Liver (tissue), 9 donors: ENCODE results near the gene CREBBP. TPM values are rescaled to one million over a fixed set of nuclear protein-coding genes. Genes with fewer than 3 reads are reported as not detected.

Source experiments
- DNase-seq: peaks from one replicate; pipeline ENCODE4 v3.0.0-alpha.2; 2017; ENCODE audit warnings: low spot score
- H3K27ac ChIP-seq, 2 donors: one replicate each; pipeline ENCODE4 v1.7.0; 2013; ENCODE audit warnings: inconsistent platforms in 2 of 2, low read length in 2 of 2, control low read depth in 1 of 2, low read depth in 1 of 2, mild to moderate bottlenecking in 1 of 2
- H3K27me3 ChIP-seq, 4 donors: one replicate each; pipeline versions ENCODE4 v1.6.1 to v1.7.0; 2013; ENCODE audit warnings: low read length in 3 of 4, inconsistent platforms in 1 of 4, mild to moderate bottlenecking in 1 of 4, moderate library complexity in 1 of 4; ENCODE audit not compliant: control insufficient read depth in 4 of 4, insufficient read depth in 4 of 4
- H3K36me3 ChIP-seq, 4 donors: one replicate each; pipeline versions ENCODE4 v1.6.1 to v1.7.0; 2013; ENCODE audit warnings: low read length in 3 of 4, mild to moderate bottlenecking in 3 of 4, low read depth in 1 of 4, moderate library complexity in 1 of 4; ENCODE audit not compliant: control insufficient read depth in 4 of 4, insufficient read depth in 3 of 4
- H3K4me1 ChIP-seq, 4 donors: one replicate each; pipeline versions ENCODE4 v1.6.1 to v1.7.0; 2013; ENCODE audit warnings: low read length in 3 of 4, mild to moderate bottlenecking in 3 of 4, moderate library complexity in 1 of 4; ENCODE audit not compliant: control insufficient read depth in 4 of 4, insufficient read depth in 4 of 4
- H3K4me3 ChIP-seq, 3 donors: one replicate each; pipeline versions ENCODE4 v1.6.1 to v1.7.0; 2013; ENCODE audit warnings: low read length in 3 of 3, control low read depth in 1 of 3, low read depth in 1 of 3, mild to moderate bottlenecking in 1 of 3
- H3K9ac ChIP-seq, 2 donors: one replicate each; pipeline ENCODE4 v1.7.0; 2013; ENCODE audit warnings: low read length in 2 of 2, mild to moderate bottlenecking in 2 of 2, moderate library complexity in 2 of 2, control low read depth in 1 of 2, low read depth in 1 of 2
- H3K9me3 ChIP-seq, 4 donors: one replicate each; pipeline versions ENCODE4 v1.6.1 to v1.7.0; 2013; ENCODE audit warnings: low read length in 3 of 4; ENCODE audit not compliant: control insufficient read depth in 4 of 4
- EGR1 ChIP-seq, 2 donors: IDR thresholded peaks; 2 replicates each; pipeline ENCODE4 v1.6.1; 2016 to 2018; ENCODE audit warnings: antibody characterized with exemption in 2 of 2, low read depth in 2 of 2
- HNF4G ChIP-seq: IDR thresholded peaks from 2 replicates; pipeline ENCODE4 v1.6.1; 2016; ENCODE audit warnings: antibody characterized with exemption
- JUND ChIP-seq, 2 donors: IDR thresholded peaks; 2 replicates each; pipeline ENCODE4 v1.6.1; 2016; ENCODE audit warnings: antibody characterized with exemption in 2 of 2
- RAD21 ChIP-seq, 2 donors: IDR thresholded peaks; 2 replicates each; pipeline ENCODE4 v1.6.1; 2016; ENCODE audit warnings: antibody characterized with exemption in 2 of 2, mild to moderate bottlenecking in 2 of 2
- RXRA ChIP-seq, 2 donors: IDR thresholded peaks; 2 replicates each; pipeline ENCODE4 v1.6.1; 2017 to 2018; ENCODE audit warnings: antibody characterized with exemption in 2 of 2, mild to moderate bottlenecking in 1 of 2
- SP1 ChIP-seq: IDR thresholded peaks from 2 replicates; pipeline ENCODE4 v1.6.1; 2018; ENCODE audit warnings: antibody characterized with exemption, mild to moderate bottlenecking
- TAF1 ChIP-seq: conservative IDR thresholded peaks from 2 replicates; pipeline ENCODE4 v1.6.1; 2016; ENCODE audit warnings: antibody characterized with exemption, mild to moderate bottlenecking
- YY1 ChIP-seq: IDR thresholded peaks from 2 replicates; pipeline ENCODE4 v1.6.1; 2016; ENCODE audit warnings: antibody characterized with exemption, mild to moderate bottlenecking
- WGBS: extraction: QIAGEN DNeasy Blood & Tissue Kit; methylation state at CpG from one replicate; pipeline ENCODE4 v1.1.7; 2013; 5-methylcytosine and 5-hydroxymethylcytosine counted together
- polyA plus RNA-seq, 2 donors: library from polyadenylated mRNA; stranded (reverse) in 1 of 2; unstranded in 1 of 2; fragments of 200-250 nt in 1 of 2; fragments of >200 nt in 1 of 2; fragmentation: Nextera tagmentation in 1 of 2; extraction: Ambion mirVana in 1 of 2; gene quantifications; one replicate each; pipeline versions ENCODE4 v1.2.1 to v1.2.3, GENCODE V29; 2013 to 2015
- total RNA-seq, 2 donors: library from RNA; depleted of rRNA; stranded (reverse); fragments of >200 nt; gene quantifications; one replicate each; pipeline ENCODE4 v1.2.3, GENCODE V29; 2014
- TF ChIP-seq, protein P1 (sequence below): IDR thresholded peaks from 2 replicates; pipeline ENCODE4 v1.6.1; 2016; ENCODE audit warnings: antibody characterized with exemption
- TF ChIP-seq, protein P2 (sequence below): IDR thresholded peaks from 2 replicates; pipeline ENCODE4 v1.6.1; 2016; ENCODE audit warnings: antibody characterized with exemption, mild to moderate bottlenecking
- TF ChIP-seq, protein P3 (sequence below): IDR thresholded peaks from 2 replicates; pipeline ENCODE4 v1.6.1; 2016; ENCODE audit warnings: antibody characterized with exemption
- TF ChIP-seq, protein P4 (sequence below): fragments of 150-350 bp; IDR thresholded peaks from 2 replicates; pipeline ENCODE4 v1.5.1; 2017; ENCODE audit warnings: improper control_type of control experiment, low read depth, low read length; ENCODE audit not compliant: missing input control
- donor health status: healthy.
- donor health status: healthy.
- donor health status: healthy.
- donor health status: healthy.
- donor health status: healthy.

Gene CREBBP
- total and polyA plus RNA-seq, 4 donors = 7.0 to 25.8 (median 19.5) TPM

DNA sequence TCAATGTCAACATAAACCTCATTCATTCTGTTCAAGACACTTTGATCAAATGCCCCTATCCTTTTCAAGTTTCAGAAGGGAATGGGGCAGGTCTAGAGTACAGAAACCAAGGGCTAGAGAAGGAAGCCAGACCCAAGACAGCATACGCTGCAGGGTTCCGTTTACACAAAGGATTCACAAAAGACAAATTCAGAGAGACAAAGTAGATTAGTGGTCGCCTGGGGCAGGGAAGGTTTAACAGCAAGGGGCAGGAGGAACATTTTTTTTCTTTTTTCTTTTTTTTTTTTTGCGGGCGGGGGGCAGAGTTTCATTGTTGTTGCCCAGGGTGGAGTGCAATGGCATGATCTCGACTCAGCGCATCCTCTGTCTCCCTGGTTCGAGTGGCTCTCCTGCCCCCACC, 143.3 kb downstream of the CREBBP start (continued):
- no peak for TF ChIP-seq YY1

DNA sequence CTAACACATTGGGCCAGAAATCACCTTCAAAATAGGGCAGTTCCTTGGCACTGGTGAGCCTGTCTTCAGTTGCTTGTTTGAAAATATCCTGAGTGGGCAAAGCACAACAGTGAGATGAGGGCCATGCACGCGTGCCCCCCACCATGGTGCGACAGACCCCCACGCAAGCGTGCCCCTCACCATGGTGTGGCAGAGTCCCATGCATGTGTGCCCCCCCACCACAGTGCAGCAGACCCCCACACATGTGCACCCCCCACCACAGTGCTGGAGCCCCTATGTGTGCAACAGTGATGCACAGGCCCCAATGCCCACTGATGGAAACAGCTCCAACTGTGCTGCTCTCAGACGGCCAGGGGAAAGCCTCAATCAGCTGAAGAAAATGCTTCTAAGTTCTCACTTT, 144.4 kb downstream of the CREBBP start:
- TF ChIP-seq HNF4G (no peak), JUND (IDR thresholded peaks at IDR 0.05) (no peak), SP1 (no peak), EGR1 (IDR thresholded peaks at IDR 0.05; ENCODE audit: low read depth in 2 of 2) (no peak), TAF1 (no peak), RXRA (IDR thresholded peaks at IDR 0.05) (no peak)
- TF ChIP-seq, protein P1, sequence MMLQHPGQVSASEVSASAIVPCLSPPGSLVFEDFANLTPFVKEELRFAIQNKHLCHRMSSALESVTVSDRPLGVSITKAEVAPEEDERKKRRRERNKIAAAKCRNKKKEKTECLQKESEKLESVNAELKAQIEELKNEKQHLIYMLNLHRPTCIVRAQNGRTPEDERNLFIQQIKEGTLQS = no peak
- Histone ChIP-seq H3K27ac (no peak overlapping the region), H3K27me3 (no peaks in the 10 kb centered on the region), H3K9ac (no peak overlapping the region), H3K4me3 (no peak overlapping the region), H3K4me1 (no peaks in the 10 kb centered on the region), H3K36me3 (peaks cover 27 to 80% (median 63%) of the 10 kb centered on the region in 4 donors), H3K9me3 (no peaks in the 10 kb centered on the region)
- 97% methylated on average over 6 of the region's 6 CpGs for WGBS
- no peak for DNase-seq

DNA sequence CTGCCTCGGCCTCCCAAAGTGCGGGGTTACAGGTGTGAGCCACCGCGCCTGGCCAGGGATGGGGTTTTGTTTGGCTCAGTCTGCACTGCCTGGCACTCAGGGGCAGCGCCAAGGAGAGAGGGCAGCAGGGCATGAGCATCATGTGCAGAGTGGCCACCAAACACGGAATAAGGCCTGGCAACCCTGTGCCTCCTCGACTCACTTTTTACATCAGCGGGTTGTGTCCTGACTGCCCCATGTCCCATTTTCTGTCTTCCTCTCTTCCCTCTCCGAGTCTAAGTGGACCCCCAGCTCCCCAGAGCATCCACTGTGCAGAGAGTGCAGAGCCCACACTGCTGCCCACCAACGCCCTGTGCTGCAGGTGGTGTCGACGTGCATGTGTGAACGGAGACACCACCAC, 145.0 kb downstream of the CREBBP start:
- Histone ChIP-seq H3K27me3 (no peaks in the 10 kb centered on the region), H3K27ac (no peak overlapping the region), H3K9me3 (no peaks in the 10 kb centered on the region), H3K4me1 (no peaks in the 10 kb centered on the region), H3K9ac (no peak overlapping the region), H3K4me3 (no peak overlapping the region), H3K36me3 (peaks cover 28 to 80% (median 60%) of the 10 kb centered on the region in 4 donors)
- 97% methylated on average over 13 of the region's 13 CpGs for WGBS
- no peak for DNase-seq
- no peak for TF ChIP-seq JUND (IDR thresholded peaks at IDR 0.05)

DNA sequence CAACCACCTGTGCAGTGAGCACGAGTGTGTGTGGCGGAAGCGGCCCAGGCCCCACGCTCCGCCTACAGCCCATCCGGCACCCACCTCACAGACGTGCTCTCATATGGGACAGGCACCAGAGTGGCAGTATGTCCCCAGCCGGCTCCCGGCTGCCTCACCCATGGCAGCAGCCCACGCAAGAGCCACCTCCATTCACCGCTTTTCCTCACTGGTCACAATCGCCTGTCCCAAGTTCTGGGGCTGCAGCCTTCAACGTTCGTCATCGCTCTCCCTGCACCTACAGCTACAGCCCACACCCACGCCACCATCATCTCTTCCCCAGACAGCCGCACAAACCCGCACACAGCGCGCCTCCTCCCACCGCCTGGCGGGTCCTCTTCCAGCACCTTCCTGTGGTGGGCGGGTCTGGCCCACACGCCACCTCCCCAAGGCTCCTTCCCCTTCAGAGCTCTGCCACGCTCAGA, 145.7 kb downstream of the CREBBP start:
- 98% methylated on average over 25 of the region's 25 CpGs for WGBS
- no peak for DNase-seq

More for the DNA sequence above, 145.7 kb downstream of the CREBBP start:
- no peaks in the 10 kb centered on the region for H3K27me3 ChIP-seq
- no peaks in the 10 kb centered on the region for H3K4me1 ChIP-seq
- no peak overlapping the region for H3K27ac ChIP-seq
- H3K4me3 ChIP-seq = no peak overlapping the region
- no peaks in the 10 kb centered on the region for H3K9me3 ChIP-seq
- no peak overlapping the region for H3K9ac ChIP-seq
- TF ChIP-seq, protein P2, sequence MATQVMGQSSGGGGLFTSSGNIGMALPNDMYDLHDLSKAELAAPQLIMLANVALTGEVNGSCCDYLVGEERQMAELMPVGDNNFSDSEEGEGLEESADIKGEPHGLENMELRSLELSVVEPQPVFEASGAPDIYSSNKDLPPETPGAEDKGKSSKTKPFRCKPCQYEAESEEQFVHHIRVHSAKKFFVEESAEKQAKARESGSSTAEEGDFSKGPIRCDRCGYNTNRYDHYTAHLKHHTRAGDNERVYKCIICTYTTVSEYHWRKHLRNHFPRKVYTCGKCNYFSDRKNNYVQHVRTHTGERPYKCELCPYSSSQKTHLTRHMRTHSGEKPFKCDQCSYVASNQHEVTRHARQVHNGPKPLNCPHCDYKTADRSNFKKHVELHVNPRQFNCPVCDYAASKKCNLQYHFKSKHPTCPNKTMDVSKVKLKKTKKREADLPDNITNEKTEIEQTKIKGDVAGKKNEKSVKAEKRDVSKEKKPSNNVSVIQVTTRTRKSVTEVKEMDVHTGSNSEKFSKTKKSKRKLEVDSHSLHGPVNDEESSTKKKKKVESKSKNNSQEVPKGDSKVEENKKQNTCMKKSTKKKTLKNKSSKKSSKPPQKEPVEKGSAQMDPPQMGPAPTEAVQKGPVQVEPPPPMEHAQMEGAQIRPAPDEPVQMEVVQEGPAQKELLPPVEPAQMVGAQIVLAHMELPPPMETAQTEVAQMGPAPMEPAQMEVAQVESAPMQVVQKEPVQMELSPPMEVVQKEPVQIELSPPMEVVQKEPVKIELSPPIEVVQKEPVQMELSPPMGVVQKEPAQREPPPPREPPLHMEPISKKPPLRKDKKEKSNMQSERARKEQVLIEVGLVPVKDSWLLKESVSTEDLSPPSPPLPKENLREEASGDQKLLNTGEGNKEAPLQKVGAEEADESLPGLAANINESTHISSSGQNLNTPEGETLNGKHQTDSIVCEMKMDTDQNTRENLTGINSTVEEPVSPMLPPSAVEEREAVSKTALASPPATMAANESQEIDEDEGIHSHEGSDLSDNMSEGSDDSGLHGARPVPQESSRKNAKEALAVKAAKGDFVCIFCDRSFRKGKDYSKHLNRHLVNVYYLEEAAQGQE = no peak
- TF ChIP-seq, protein P3, sequence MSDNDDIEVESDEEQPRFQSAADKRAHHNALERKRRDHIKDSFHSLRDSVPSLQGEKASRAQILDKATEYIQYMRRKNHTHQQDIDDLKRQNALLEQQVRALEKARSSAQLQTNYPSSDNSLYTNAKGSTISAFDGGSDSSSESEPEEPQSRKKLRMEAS = no peak
- TF ChIP-seq RAD21 (IDR thresholded peaks at IDR 0.05) = no peak
- TF ChIP-seq, protein P4, sequence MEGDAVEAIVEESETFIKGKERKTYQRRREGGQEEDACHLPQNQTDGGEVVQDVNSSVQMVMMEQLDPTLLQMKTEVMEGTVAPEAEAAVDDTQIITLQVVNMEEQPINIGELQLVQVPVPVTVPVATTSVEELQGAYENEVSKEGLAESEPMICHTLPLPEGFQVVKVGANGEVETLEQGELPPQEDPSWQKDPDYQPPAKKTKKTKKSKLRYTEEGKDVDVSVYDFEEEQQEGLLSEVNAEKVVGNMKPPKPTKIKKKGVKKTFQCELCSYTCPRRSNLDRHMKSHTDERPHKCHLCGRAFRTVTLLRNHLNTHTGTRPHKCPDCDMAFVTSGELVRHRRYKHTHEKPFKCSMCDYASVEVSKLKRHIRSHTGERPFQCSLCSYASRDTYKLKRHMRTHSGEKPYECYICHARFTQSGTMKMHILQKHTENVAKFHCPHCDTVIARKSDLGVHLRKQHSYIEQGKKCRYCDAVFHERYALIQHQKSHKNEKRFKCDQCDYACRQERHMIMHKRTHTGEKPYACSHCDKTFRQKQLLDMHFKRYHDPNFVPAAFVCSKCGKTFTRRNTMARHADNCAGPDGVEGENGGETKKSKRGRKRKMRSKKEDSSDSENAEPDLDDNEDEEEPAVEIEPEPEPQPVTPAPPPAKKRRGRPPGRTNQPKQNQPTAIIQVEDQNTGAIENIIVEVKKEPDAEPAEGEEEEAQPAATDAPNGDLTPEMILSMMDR = no peak
- peaks cover 26 to 80% (median 60%) of the 10 kb centered on the region in 4 donors for H3K36me3 ChIP-seq
